ENCODE data around the gene SPATA18. TPM values are rescaled to one million over a fixed set of nuclear protein-coding genes. Genes with fewer than 3 reads are reported as not detected.

Gene SPATA18
- total RNA-seq, 4 donors from 2014 or later, result 3.0 to 11.2 (median 7.9) TPM

DNA sequence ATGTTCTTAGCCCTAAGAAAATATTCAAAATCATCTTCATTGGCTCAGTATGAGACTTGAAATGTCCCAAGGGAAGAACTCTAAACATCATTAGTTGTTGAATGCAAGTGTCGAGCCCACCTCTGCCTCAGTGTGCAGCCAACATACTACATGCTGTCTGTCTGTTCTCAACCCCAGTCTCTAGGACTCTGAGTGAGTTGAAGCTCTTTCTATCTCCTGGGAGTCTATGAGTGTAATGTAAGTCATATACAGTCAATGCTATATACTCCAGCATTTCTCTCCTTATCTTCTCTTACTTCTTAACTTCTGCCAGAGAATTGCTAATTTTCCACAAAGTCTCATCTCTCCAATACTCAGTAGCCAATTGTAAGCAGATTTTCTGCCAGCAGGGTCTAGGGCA is 61.3 kb downstream of the SPATA18 start:
- Histone ChIP-seq H3K27ac (no peak overlapping the region), H3K36me3 (no peaks in the 10 kb centered on the region), H3K4me1 (no peaks in the 10 kb centered on the region), H3K9me3 (no peaks in the 10 kb centered on the region), H3K27me3 (no peaks in the 10 kb centered on the region), H3K4me3 (no peak overlapping the region)
- in situ Hi-C loops (cut with MboI; ENCODE audit: low pct_ligation_motif_present in 1 of 4, low pct_unique_long_range_greater_than_20kb in 1 of 4, low sequenced_read_pairs in 3 of 4) (no loop called here), intact Hi-C loops (cut with DNase I; ENCODE audit: low total_unique reads) (no loop called here)
- no peak for DNase-seq
- WGBS, 2 donors (ENCODE audit: low coverage in 1 of 2), result 20 to 52% methylated on average over 1 of the region's 1 CpG
- TF ChIP-seq POLR2AphosphoS5 (IDR thresholded peaks at IDR 0.05), result no peak
- TF ChIP-seq POLR2A (IDR thresholded peaks at IDR 0.05), result no peak
- TF ChIP-seq, protein P1, sequence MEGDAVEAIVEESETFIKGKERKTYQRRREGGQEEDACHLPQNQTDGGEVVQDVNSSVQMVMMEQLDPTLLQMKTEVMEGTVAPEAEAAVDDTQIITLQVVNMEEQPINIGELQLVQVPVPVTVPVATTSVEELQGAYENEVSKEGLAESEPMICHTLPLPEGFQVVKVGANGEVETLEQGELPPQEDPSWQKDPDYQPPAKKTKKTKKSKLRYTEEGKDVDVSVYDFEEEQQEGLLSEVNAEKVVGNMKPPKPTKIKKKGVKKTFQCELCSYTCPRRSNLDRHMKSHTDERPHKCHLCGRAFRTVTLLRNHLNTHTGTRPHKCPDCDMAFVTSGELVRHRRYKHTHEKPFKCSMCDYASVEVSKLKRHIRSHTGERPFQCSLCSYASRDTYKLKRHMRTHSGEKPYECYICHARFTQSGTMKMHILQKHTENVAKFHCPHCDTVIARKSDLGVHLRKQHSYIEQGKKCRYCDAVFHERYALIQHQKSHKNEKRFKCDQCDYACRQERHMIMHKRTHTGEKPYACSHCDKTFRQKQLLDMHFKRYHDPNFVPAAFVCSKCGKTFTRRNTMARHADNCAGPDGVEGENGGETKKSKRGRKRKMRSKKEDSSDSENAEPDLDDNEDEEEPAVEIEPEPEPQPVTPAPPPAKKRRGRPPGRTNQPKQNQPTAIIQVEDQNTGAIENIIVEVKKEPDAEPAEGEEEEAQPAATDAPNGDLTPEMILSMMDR (IDR thresholded peaks at IDR 0.05), result no peak
- TF ChIP-seq EP300 (IDR thresholded peaks at IDR 0.05; ENCODE audit: low read depth), result no peak

DNA sequence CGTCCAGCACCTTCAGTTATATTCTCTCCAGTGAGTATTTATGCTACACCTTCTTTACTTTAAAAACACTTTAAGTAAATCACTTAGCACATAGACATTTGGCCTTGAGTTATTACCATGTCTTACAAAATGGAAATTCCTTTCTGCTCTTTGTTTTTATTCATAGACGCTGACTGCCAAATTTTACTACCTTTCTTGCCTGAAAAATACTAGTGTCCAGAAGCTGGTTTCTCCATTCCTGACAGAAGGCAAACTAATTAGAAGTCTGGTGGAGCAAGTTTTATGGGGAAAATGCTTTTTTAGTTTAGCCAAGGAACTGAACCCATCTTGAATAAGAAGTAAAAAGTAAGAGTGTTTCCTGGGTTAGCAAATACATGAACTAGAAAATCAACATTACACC is 65.5 kb downstream of the SPATA18 start:
- H3K9me3 ChIP-seq, result no peaks in the 10 kb centered on the region
- H3K4me1 ChIP-seq, result no peaks in the 10 kb centered on the region
- no peaks in the 10 kb centered on the region for H3K27me3 ChIP-seq
- no peak for DNase-seq
- H3K27ac ChIP-seq, result no peak overlapping the region
- in situ Hi-C loops (cut with MboI; ENCODE audit: low pct_ligation_motif_present in 1 of 4, low pct_unique_long_range_greater_than_20kb in 1 of 4, low sequenced_read_pairs in 3 of 4) (no loop called here), intact Hi-C loops (cut with DNase I; ENCODE audit: low total_unique reads) (no loop called here)
- no peak overlapping the region for H3K4me3 ChIP-seq
- no peak for TF ChIP-seq POLR2A (IDR thresholded peaks at IDR 0.05)
- TF ChIP-seq POLR2AphosphoS5 (IDR thresholded peaks at IDR 0.05), result no peak
- no peak for TF ChIP-seq EP300 (IDR thresholded peaks at IDR 0.05; ENCODE audit: low read depth)
- TF ChIP-seq, protein P1 (IDR thresholded peaks at IDR 0.05), result no peak
- H3K36me3 ChIP-seq, result no peaks in the 10 kb centered on the region
- whole genome bisulfite sequencing, 2 donors (ENCODE audit: low coverage in 1 of 2), result 67 to 78% methylated on average over 2 of the region's 2 CpGs

DNA sequence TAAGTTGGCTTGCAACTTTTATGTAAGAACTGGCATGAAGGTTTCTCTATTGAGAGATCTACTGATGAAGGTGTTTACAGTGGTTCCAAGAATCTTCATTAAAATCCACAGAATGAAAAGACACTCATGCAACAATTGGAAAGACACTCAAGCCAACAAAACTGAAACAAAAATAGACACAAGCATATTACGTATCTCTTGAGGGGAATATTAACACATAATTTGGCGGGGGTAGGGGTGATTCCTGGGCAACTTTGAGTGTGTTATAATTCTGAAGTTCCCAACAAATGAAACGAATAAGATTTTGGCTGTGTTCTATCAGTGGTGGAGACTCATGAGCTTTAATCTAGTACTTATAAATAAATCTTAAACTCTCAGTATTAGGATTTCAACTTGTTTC is 75.1 kb downstream of the SPATA18 start:
- Histone ChIP-seq H3K4me3 (no peak overlapping the region), H3K4me1 (no peaks in the 10 kb centered on the region), H3K9me3 (no peaks in the 10 kb centered on the region), H3K36me3 (no peaks in the 10 kb centered on the region), H3K27ac (no peak overlapping the region), H3K27me3 (no peaks in the 10 kb centered on the region)
- TF ChIP-seq POLR2A (IDR thresholded peaks at IDR 0.05) (no peak), EP300 (IDR thresholded peaks at IDR 0.05; ENCODE audit: low read depth) (no peak), POLR2AphosphoS5 (IDR thresholded peaks at IDR 0.05) (no peak)
- TF ChIP-seq, protein P1 (IDR thresholded peaks at IDR 0.05), result no peak
- WGBS, 2 donors (ENCODE audit: low coverage in 1 of 2), result 54 to 75% methylated on average over 3 of the region's 3 CpGs
- intact Hi-C loops (cut with DNase I; ENCODE audit: low total_unique reads), result no loop called here
- in situ Hi-C loops (cut with MboI; ENCODE audit: low pct_ligation_motif_present in 1 of 4, low pct_unique_long_range_greater_than_20kb in 1 of 4, low sequenced_read_pairs in 3 of 4), result no loop called here
- no peak for DNase-seq

DNA sequence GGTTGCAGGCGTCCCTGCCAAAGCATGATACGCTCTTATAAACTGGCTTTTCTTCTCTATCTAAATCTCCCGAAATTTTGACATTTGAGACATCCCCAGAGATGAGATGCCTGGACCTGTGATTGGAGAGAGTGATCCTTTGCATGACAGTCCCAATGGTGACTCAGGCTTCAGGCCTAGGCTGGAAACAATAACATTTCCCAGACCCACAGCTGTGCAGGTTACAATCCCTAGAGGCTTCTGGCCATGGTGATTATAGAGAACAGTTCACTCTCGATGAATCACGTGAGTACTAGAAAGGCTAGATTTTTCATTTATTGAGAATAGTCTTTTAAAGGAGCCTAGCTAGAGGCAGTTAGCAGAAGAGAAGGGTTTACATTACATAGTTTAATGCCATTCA is 75.9 kb downstream of the SPATA18 start:
- intact Hi-C loops (cut with DNase I; ENCODE audit: low total_unique reads), result no loop called here
- TF ChIP-seq POLR2A (IDR thresholded peaks at IDR 0.05), result no peak
- TF ChIP-seq, protein P1 (IDR thresholded peaks at IDR 0.05), result no peak
- TF ChIP-seq EP300 (IDR thresholded peaks at IDR 0.05; ENCODE audit: low read depth), result no peak
- TF ChIP-seq POLR2AphosphoS5 (IDR thresholded peaks at IDR 0.05), result no peak
- 78 to 80% methylated on average over 5 of the region's 5 CpGs for WGBS, 2 donors (ENCODE audit: low coverage in 1 of 2)
- H3K9me3 ChIP-seq, result no peaks in the 10 kb centered on the region
- no peaks in the 10 kb centered on the region for H3K27me3 ChIP-seq
- H3K4me1 ChIP-seq, result no peaks in the 10 kb centered on the region
- DNase-seq, result no peak
- in situ Hi-C loops (cut with MboI; ENCODE audit: low pct_ligation_motif_present in 1 of 4, low pct_unique_long_range_greater_than_20kb in 1 of 4, low sequenced_read_pairs in 3 of 4), result no loop called here
- no peak overlapping the region for H3K27ac ChIP-seq
- H3K36me3 ChIP-seq, result no peaks in the 10 kb centered on the region
- H3K4me3 ChIP-seq, result no peak overlapping the region

Measured in transverse colon (tissue), 4 donors.